Tibial nerve (tissue), 4 donors: Measurements from ENCODE around the gene KATNBL1. TPM values are rescaled to one million over a fixed set of nuclear protein-coding genes. Genes with fewer than 3 reads are reported as not detected.

ENCODE experiments used
- DNase-seq, 2 donors: peaks; one replicate each; pipeline ENCODE4 v3.0.0-alpha.2; 2019; ENCODE audit warnings: low spot score in 2 of 2
- H3K27ac ChIP-seq, 4 donors: fragments of 200-600 bp; sonication (generic) in 3 of 4; one replicate each; pipeline ENCODE4 v1.5.1; 2017 to 2019; ENCODE audit warnings: mild to moderate bottlenecking in 1 of 4
- H3K27me3 ChIP-seq, 2 donors: fragments of 200-600 bp; sonication (generic) in 1 of 2; one replicate each; pipeline versions ENCODE4 v1.5.1 to v1.6.0; 2017 to 2019
- H3K36me3 ChIP-seq, 3 donors: fragments of 200-600 bp; sonication (generic); one replicate each; pipeline ENCODE4 v1.5.1; 2018 to 2019
- H3K4me1 ChIP-seq, 4 donors: fragments of 200-600 bp; sonication (generic) in 3 of 4; one replicate each; pipeline ENCODE4 v1.5.1; 2017 to 2019
- H3K4me3 ChIP-seq, 4 donors: fragments of 200-600 bp; sonication (generic) in 3 of 4; one replicate each; pipeline ENCODE4 v1.5.1; 2017 to 2019; ENCODE audit warnings: mild to moderate bottlenecking in 1 of 4, moderate library complexity in 1 of 4
- H3K9me3 ChIP-seq, 4 donors: fragments of 200-600 bp; sonication (generic) in 3 of 4; one replicate each; pipeline ENCODE4 v1.5.1; 2017 to 2019
- CTCF ChIP-seq, 5 experiments: fragments of 200-600 bp in 3 of 5; fragments of 450-650 bp in 2 of 5; sonication (generic) in 3 of 5; IDR thresholded peaks; one replicate each; pipeline ENCODE4 v1.5.1; 2016 to 2019; ENCODE audit warnings: antibody characterized with exemption in 5 of 5, mild to moderate bottlenecking in 3 of 5, moderate library complexity in 2 of 5
- EP300 ChIP-seq, 2 donors: sonication (generic); formaldehyde crosslinking; IDR thresholded peaks; one replicate each; pipeline ENCODE4 v1.6.1; 2017; ENCODE audit warnings: antibody characterized with exemption in 2 of 2, mild to moderate bottlenecking in 1 of 2
- POLR2A ChIP-seq, 2 donors: fragments of 450-650 bp; IDR thresholded peaks; one replicate each; pipeline ENCODE4 v1.6.1; 2017; ENCODE audit warnings: antibody characterized with exemption in 2 of 2, mild to moderate bottlenecking in 2 of 2, moderate library complexity in 2 of 2
- WGBS, 2 donors: methylation state at CpG; one replicate each; pipeline ENCODE4 v1.1.5; 2018; 5-methylcytosine and 5-hydroxymethylcytosine counted together
- total RNA-seq, 4 donors: library from RNA; depleted of rRNA; stranded (reverse); fragments of >200 nt; gene quantifications; one replicate each; pipeline ENCODE4 v1.1.0, GENCODE V29; 2016

KATNBL1 gene
- total RNA-seq, 4 donors from 2014 or later: 81.4 to 104 (median 87.8) TPM

DNA sequence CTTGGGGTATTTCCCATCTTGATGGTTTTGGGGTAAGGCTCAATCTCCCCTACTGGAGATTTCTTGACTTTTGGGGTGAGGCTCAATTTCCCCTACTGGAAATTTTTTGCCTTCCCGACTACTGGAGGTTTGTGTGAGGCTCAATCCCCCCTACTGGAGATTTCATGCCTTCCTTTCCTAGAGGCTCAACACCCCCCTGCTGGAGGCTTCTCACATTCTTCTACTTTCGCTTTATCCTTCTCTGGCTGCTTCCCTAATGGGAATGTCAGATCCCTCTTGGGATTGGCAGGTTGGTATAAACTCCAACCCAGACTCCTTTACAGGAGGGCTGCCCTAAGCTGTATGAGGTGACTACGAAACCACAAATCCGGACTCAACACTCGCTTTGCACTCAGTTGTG lies 49.2 kb downstream of the KATNBL1 start:
- H3K4me1 ChIP-seq: no peaks in the 10 kb centered on the region
- H3K36me3 ChIP-seq: peaks cover 0 to 62% (median 7%) of the 10 kb centered on the region in 3 donors
- no peak for DNase-seq
- 98% methylated on average over 5 of the region's 5 CpGs for WGBS, 2 donors
- no peaks in the 10 kb centered on the region for H3K27me3 ChIP-seq
- H3K4me3 ChIP-seq: no peak overlapping the region
- TF ChIP-seq POLR2A (IDR thresholded peaks at IDR 0.05): no peak
- no peak for TF ChIP-seq CTCF (IDR thresholded peaks at IDR 0.05)
- TF ChIP-seq EP300 (IDR thresholded peaks at IDR 0.05): no peak
- H3K9me3 ChIP-seq: peaks cover 0 to 13% (median 2%) of the 10 kb centered on the region in 4 donors
- no peak overlapping the region for H3K27ac ChIP-seq

DNA sequence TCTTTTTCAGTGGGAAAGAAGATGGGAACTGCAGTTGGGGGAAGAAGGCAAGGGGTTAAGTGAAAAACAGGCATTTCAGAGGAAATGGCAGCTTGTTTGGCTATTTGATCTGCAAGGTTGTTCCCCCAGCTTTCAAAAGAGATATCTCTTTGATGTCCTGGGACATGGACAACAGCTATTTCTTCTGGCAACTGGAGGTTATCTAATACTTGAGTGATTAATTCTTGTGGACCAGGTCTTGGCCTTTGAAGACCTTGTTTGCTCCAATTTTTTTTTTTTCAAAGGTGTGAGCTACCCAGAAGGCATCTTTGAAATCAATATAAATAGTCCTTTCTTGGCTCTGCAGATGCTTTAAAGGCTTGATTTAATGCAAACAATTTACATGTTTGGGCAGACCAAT lies 51.5 kb downstream of the KATNBL1 start:
- Histone ChIP-seq H3K36me3 (peaks cover 0 to 86% (median 15%) of the 10 kb centered on the region in 3 donors), H3K4me1 (no peaks in the 10 kb centered on the region), H3K27ac (no peak overlapping the region), H3K27me3 (no peaks in the 10 kb centered on the region), H3K9me3 (peaks cover 0 to 28% (median 4%) of the 10 kb centered on the region in 4 donors), H3K4me3 (no peak overlapping the region)
- TF ChIP-seq POLR2A (IDR thresholded peaks at IDR 0.05) (no peak), CTCF (IDR thresholded peaks at IDR 0.05) (no peak), EP300 (IDR thresholded peaks at IDR 0.05) (no peak)
- no peak for DNase-seq

- Histone ChIP-seq H3K4me1 (no peaks in the 10 kb centered on the region), H3K9me3 (peaks cover 0 to 20% (median 2%) of the 10 kb centered on the region in 4 donors), H3K4me3 (no peak overlapping the region), H3K27ac (no peak overlapping the region), H3K36me3 (peaks cover 0 to 87% (median 8%) of the 10 kb centered on the region in 3 donors), H3K27me3 (no peaks in the 10 kb centered on the region)
- WGBS, 2 donors: 93% methylated on average over 7 of the region's 7 CpGs
- no peak for DNase-seq
- TF ChIP-seq POLR2A (IDR thresholded peaks at IDR 0.05) (no peak), EP300 (IDR thresholded peaks at IDR 0.05) (no peak)
These were observed 54.0 kb downstream of the KATNBL1 start for GRCh38 chr15:34155859-34156258.

- H3K36me3 ChIP-seq: peaks cover 0 to 87% (median 8%) of the 10 kb centered on the region in 3 donors
These were observed 55.1 kb downstream of the KATNBL1 start for GRCh38 chr15:34154725-34155204.

DNA sequence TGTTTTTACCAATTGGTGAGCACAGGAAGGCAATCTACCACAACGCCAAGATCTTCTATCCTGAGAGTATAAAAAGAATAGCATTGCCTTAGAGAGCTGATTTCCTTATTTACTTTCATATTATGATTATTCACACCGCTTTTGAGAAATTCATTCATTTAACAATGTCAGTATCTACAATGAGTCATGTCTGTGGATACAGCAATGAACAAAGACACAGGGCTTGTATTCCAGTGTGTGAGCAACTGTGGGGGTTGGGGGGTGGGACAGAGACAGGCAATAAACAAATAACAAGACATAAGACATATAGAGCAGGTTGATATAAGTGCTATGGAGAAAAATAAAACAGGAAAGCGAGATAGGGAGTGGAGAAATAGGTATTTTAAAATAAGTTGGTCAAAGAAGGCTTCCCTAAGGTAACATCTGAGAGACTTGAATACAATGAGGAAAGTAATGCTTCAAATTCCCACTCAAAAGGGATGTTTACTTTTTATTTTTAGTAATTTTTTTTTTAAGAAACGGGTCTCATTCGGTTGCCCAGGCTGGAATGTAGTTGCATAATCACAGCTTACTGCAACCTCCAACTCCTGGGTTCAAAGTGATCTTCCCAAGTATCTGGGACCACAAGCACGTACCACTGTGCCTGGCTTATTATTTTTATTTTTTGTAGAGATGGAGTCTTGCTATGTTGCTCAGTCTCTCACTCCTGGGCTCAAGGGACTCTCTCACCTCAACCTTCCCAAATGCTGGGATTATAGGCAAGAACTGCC lies 62.3 kb downstream of the KATNBL1 start:
- Histone ChIP-seq H3K4me1 (no peaks in the 10 kb centered on the region), H3K9me3 (no peaks in the 10 kb centered on the region), H3K27ac (no peak overlapping the region), H3K36me3 (peaks cover 0 to 82% (median 0%) of the 10 kb centered on the region in 3 donors), H3K27me3 (no peaks in the 10 kb centered on the region), H3K4me3 (no peak overlapping the region)
- TF ChIP-seq CTCF (IDR thresholded peaks at IDR 0.05) (no peak), POLR2A (IDR thresholded peaks at IDR 0.05) (no peak), EP300 (IDR thresholded peaks at IDR 0.05) (no peak)
- no peak for DNase-seq
- 56 to 62% methylated on average over 6 of the region's 6 CpGs for WGBS, 2 donors

More at GRCh38 chr15:34154725-34155204, 55.1 kb downstream of the KATNBL1 start:
- Histone ChIP-seq H3K4me3 (no peak overlapping the region), H3K27me3 (no peaks in the 10 kb centered on the region), H3K9me3 (peaks cover 0 to 16% (median 2%) of the 10 kb centered on the region in 4 donors), H3K27ac (no peak overlapping the region), H3K4me1 (no peaks in the 10 kb centered on the region)
- TF ChIP-seq EP300 (IDR thresholded peaks at IDR 0.05) (no peak), CTCF (IDR thresholded peaks at IDR 0.05) (no peak), POLR2A (IDR thresholded peaks at IDR 0.05) (no peak)
- no peak for DNase-seq
- WGBS, 2 donors: 91% methylated on average over 7 of the region's 7 CpGs
